Urothelium cell line (cell line): ENCODE data around the gene TCF7L2.

ENCODE experiments used
- DNase-seq: peaks from one replicate; pipeline ENCODE4 v3.0.0; 2011; ENCODE audit warnings: low spot score, mixed read lengths
- FAIRE-seq: peaks from 2 replicates; lab custom pipeline; 2011; peaks lifted over from hg19 to GRCh38; lab: Jason Lieb, UNC

The TCF7L2 gene

GRCh38 chr10:112949875-112950507 lies at the start of gene TCF7L2:
Gene TCF7L2 (plus strand): TSS chr10:112950247. CDS start chr10:112950757, 510 bp downstream.
- no peak for FAIRE-seq
- DNase-seq = peak; percentile 91

- no peak for FAIRE-seq
These were observed 47.3 kb upstream of the TCF7L2 start for GRCh38 chr10:112902730-112903129.

GRCh38 chr10:112904000-112904399 lies 46.0 kb upstream of the TCF7L2 start:
- FAIRE-seq (no peak), DNase-seq (no peak)

More at GRCh38 chr10:112902730-112903129, 47.3 kb upstream of the TCF7L2 start:
- no peak for DNase-seq

- FAIRE-seq = no peak
- no peak for DNase-seq
These were observed 43.1 kb upstream of the TCF7L2 start for GRCh38 chr10:112906945-112907344.

DNA sequence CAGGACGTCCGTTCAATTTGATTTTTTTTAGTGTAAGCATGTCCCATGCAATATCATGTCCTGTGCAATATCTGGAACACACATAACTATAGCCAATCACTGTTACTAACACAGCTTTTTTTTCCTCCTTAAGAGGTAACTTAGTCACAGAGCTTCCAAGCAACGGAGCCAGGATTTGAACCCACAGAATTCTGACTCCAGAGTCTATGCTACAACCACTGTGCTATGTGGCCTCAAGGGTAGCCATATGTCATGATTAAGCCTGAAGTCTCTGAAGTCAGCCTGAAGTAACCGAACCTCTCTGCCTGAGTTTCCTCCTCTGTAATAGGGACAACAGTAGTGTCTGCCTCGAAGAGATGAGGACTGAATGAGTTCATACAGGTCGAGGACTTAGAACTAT lies 42.2 kb upstream of the TCF7L2 start:
- FAIRE-seq = no peak
- no peak for DNase-seq

- DNase-seq = no peak
- FAIRE-seq = no peak
These were observed 38.8 kb upstream of the TCF7L2 start for GRCh38 chr10:112911206-112911605.

GRCh38 chr10:112912410-112912928 lies 37.6 kb upstream of the TCF7L2 start:
- DNase-seq = peak; percentile 38
- no peak for FAIRE-seq

GRCh38 chr10:112913255-112913654 lies 36.8 kb upstream of the TCF7L2 start:
- DNase-seq (no peak), FAIRE-seq (peak; percentile 77)

GRCh38 chr10:112913661-112914287 lies 36.3 kb upstream of the TCF7L2 start:
- no peak for FAIRE-seq

GRCh38 chr10:112914288-112914952 lies 35.6 kb upstream of the TCF7L2 start:
- FAIRE-seq (no peak), DNase-seq (no peak)

More at GRCh38 chr10:112913661-112914287, 36.3 kb upstream of the TCF7L2 start:
- DNase-seq = no peak

DNA sequence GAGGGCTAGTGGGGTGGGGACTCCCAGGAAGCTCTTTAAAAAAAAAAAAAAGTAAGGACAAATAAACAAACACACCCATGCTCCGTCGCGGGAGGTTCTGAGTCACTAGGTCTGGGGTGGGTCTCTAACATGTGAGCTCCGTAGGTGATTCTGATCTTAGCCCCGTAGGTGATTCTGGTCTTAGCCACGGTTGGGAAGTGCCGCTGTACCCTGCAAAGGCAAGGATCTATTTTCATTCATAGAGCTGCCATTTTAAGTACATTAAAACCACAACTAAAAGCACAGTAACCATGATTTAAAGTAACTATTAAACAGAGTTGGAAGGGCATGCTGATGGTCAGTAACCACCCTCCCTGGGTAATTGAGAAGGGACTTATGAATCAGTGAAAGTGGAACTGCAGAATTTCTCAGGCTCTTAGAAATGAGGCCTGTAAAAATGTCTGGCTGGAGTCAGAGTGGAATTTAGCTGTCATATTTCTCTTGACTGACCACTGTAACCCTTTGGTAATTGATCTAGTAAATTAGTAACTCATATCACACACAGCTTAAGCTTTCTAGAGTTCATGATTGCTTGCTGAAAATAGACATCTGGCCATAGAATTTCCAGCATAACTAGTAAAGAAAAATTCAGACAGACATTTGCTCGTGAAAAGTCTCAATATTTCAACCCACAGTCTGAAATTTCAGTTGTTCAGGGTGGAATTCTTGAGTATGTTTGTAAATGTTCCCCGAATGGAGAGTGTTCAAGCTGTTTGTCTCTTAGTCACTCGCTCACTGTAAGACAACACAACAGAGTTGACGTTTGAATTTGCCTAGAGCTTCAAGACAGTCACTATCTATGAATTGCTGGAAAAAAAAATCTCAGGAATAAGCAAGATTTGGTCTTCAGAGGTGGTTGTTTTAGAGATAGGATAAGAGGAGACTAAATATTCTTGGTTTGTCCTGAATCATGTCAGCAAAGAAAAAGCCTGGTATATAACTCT lies 34.2 kb upstream of the TCF7L2 start:
- peak; percentile 52 for DNase-seq
- FAIRE-seq = no peak

GRCh38 chr10:112917681-112918080 lies 32.4 kb upstream of the TCF7L2 start:
- FAIRE-seq = no peak
- DNase-seq = no peak

GRCh38 chr10:112918771-112919170 lies 31.3 kb upstream of the TCF7L2 start:
- no peak for FAIRE-seq
- no peak for DNase-seq

- no peak for FAIRE-seq
- peak; percentile 74 for DNase-seq
These were observed 30.3 kb upstream of the TCF7L2 start for GRCh38 chr10:112919721-112920120.

DNA sequence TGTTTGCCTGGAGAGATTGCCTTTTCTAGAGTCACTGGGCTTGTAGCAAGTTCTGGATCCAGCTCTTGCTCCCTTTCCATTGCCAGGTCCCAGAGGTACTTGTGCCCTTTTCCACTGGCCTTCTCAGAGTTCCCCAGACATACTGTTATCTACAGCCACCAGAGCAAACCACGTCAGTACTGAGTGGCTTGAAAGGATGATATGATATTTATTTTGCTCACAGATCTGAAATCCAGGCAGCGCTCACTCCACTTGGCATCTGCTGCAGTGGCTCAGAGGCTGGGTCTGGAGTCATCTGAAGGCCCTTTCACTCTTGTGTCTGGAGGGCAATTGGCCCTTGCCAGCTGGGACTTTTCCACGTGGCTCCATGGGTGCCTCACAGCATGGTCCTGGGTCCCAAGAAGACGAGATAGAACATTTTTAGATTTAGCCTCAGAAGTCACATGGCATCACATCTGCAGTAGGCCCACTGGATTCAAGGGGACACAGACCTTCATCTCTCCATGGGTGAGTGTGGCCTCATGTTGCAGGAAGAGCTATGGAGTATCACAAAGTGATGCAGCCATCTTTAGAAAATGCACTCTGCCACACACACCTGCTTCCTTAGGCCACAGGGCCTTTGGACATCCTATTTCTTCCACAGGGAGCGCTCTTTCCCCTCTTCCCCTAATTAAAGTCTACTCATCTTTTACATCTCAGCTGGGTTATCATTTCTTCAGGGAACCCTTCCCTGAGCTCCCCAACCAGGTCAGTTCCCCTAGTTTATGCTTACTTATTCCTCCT lies 22.9 kb upstream of the TCF7L2 start:
- DNase-seq (no peak), FAIRE-seq (no peak)

GRCh38 chr10:112927980-112928379 lies 22.1 kb upstream of the TCF7L2 start:
- no peak for FAIRE-seq
- DNase-seq = no peak

DNA sequence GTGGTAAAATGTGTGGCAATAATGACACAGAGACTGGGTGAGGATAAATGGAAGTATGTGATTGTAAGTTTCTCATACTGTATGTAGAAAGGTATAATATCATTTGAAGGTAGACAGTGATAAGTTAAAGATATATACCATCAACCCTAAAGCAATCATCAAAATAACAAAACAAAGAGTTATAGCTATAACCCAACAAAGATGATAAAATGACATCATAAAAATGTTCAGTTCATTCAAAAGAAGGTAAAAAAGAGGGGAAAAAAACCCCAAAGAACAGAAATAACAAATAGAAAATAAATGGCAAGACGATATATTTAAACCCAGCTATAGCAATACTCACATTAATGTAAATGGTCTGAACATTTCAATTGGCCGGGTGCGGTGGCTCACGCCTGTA lies 17.4 kb upstream of the TCF7L2 start:
- no peak for FAIRE-seq

DNA sequence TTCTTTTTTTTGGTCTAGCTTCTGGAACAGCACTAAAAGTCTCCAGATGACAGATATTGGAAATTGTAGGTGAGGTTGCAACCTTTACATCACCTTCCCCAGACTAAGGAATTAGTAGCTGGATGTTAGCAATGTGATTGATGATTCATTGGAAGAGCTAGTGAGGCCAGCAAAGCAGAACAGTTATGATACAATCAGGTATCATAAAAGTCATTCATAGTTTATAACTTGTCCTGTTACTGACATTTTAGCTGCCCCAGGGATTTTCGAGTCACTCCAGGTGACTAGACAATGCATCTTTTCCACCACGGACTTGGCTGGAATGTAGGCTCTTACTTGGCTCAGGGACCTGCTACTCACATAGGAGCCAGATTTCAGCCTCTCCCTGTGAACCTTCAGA lies 15.9 kb upstream of the TCF7L2 start:
- DNase-seq = no peak
- FAIRE-seq = no peak

More for the DNA sequence above, 17.4 kb upstream of the TCF7L2 start:
- DNase-seq = no peak

DNA sequence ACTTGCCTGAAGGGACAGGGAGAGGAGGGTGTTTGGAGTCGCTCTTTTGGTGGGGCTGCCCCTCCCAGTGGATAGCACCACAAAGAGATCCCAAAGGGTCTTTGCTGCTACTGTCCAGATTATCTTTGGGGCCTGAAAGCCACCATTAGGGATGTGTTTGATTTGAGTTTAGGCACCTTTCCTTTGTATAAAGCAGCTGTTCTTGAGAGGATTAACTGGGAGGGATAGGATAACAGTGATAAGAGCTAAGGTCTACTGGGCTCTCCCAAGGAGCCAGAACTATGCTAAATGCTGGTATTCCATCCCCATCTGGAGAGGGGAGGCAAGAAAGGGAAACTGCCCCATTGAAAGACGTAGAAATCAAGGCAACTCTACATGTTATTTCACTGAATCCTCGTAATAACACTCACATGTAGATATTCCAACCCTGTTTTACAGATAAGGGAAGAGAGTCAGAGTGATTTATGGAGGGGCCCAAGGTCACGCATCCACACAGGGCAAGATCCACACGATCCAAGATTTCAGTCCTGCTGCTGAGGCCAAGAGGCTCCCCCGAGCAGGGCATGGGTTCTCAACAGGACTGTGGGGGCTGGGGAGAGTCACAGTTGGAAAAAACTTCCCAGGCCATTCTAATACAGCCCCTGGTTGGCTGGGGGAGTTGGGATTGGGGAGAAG lies 11.1 kb upstream of the TCF7L2 start:
- DNase-seq (no peak), FAIRE-seq (no peak)
